ENCODE measurements around the gene OR13C8.
"Not testable (repeated sequence)": the region's sequence is repeated elsewhere in the genome, so short reads cannot be mapped to it uniquely, and the experiment has no call there.

DNA sequence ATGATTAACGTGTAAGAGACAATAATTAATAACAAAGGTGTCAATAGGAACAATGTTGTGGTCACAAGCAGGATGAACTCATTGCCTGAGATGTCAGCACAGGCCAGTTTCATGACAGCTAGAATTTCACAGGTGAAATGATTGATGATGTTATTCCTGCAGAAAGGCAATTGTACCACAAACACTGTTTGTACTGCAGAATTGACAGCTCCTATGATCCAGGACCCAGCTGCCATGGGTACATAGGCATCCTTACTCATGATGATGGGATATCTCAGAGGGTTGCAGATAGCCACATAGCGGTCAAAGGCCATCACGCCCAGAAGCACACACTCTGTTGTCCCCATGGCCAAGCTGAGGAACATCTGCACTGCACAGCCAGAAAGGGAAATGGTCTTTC is 29.8 kb downstream of the OR13C8 start:
- not testable (repeated sequence) for TF ChIP-seq SRF (IDR thresholded peaks at IDR 0.05; ENCODE audit: low read depth); EZH2phosphoT487 (IDR thresholded peaks at IDR 0.05; ENCODE audit: borderline replicate concordance); POLR2AphosphoS5 (IDR thresholded peaks at IDR 0.05; ENCODE audit: low read depth, low read length); ZFX (IDR thresholded peaks at IDR 0.05); ZNF274 (IDR thresholded peaks at IDR 0.05; ENCODE audit: low read depth, low read length)
- TF ChIP-seq, protein P1, sequence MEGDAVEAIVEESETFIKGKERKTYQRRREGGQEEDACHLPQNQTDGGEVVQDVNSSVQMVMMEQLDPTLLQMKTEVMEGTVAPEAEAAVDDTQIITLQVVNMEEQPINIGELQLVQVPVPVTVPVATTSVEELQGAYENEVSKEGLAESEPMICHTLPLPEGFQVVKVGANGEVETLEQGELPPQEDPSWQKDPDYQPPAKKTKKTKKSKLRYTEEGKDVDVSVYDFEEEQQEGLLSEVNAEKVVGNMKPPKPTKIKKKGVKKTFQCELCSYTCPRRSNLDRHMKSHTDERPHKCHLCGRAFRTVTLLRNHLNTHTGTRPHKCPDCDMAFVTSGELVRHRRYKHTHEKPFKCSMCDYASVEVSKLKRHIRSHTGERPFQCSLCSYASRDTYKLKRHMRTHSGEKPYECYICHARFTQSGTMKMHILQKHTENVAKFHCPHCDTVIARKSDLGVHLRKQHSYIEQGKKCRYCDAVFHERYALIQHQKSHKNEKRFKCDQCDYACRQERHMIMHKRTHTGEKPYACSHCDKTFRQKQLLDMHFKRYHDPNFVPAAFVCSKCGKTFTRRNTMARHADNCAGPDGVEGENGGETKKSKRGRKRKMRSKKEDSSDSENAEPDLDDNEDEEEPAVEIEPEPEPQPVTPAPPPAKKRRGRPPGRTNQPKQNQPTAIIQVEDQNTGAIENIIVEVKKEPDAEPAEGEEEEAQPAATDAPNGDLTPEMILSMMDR (IDR thresholded peaks at IDR 0.05 in 2 of 3, conservative IDR thresholded peaks at IDR 0.05 in 1 of 3; ENCODE audit: borderline replicate concordance in 1 of 3, insufficient read depth in 1 of 3, low read depth in 2 of 3, low read length in 2 of 3), result not testable (repeated sequence)
- TF ChIP-seq, protein P2, sequence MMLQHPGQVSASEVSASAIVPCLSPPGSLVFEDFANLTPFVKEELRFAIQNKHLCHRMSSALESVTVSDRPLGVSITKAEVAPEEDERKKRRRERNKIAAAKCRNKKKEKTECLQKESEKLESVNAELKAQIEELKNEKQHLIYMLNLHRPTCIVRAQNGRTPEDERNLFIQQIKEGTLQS (IDR thresholded peaks at IDR 0.05), result not testable (repeated sequence)
